ENCODE measurements around the gene TSPAN18.

DNA sequence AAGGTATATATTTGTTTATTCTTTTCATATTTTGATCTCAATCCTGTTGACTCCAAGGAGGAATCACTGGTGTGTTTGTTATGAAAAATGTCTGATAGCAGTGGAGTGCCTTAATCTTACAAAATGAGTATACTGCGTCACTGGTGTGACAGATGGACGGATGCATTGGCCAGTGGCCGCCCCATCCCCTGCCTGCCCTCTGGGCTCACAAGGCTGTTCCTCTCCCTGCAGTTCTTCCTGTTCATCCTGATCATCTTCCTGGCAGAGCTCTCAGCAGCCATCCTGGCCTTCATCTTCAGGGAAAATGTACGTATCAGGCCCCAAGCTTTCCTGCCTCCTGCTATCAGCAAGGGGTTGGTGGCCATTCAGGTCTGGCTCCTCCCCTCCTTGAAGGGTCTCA, 191.0 kb downstream of the TSPAN18 start:
- TF ChIP-seq POLR2AphosphoS5 (IDR thresholded peaks at IDR 0.05; ENCODE audit: low read depth, low read length) = no peak
- TF ChIP-seq CTCF (IDR thresholded peaks at IDR 0.05) = no peak
- no peak for TF ChIP-seq TCF7L2 (IDR thresholded peaks at IDR 0.05; ENCODE audit: low read depth, low read length)
- no peak for TF ChIP-seq SIN3A (IDR thresholded peaks at IDR 0.05; ENCODE audit: borderline replicate concordance, insufficient read depth, low read depth, low read length)

Measured in Panc1 (cell line).